Breast epithelium (tissue), 4 donors: ENCODE results near the gene KCNQ1OT1. TPM values are rescaled to one million over a fixed set of nuclear protein-coding genes. Genes with fewer than 3 reads are reported as not detected.
A peak's percentile ranks its signal among the peaks of the same experiment; 100 is the strongest.

Experiments
- DNase-seq, 2 donors: peaks; one replicate each; pipeline ENCODE4 v3.0.0-alpha.2; 2019; ENCODE audit warnings: low spot score in 2 of 2
- H3K27ac ChIP-seq, 2 donors: fragments of 200-600 bp; sonication (generic) in 1 of 2; one replicate each; pipeline ENCODE4 v1.5.1; 2016 to 2019; ENCODE audit warnings: mild to moderate bottlenecking in 1 of 2
- H3K27me3 ChIP-seq, 2 donors: fragments of 200-600 bp; sonication (generic) in 1 of 2; one replicate each; pipeline versions ENCODE4 v1.5.1 to v1.6.0; 2017 to 2019; ENCODE audit warnings: control low read depth in 1 of 2, mild to moderate bottlenecking in 1 of 2
- H3K36me3 ChIP-seq: fragments of 200-600 bp; one replicate; pipeline ENCODE4 v1.5.1; 2019
- H3K4me1 ChIP-seq, 2 donors: fragments of 200-600 bp; sonication (generic); one replicate each; pipeline ENCODE4 v1.5.1; 2016 to 2019; ENCODE audit warnings: control low read depth in 1 of 2
- H3K4me3 ChIP-seq, 3 donors: fragments of 200-600 bp; sonication (generic); 1 replicate in 2 of 3; 2 replicates in 1 of 3; pipeline ENCODE4 v1.5.1; 2016 to 2019; ENCODE audit warnings: mild to moderate bottlenecking in 3 of 3, moderate library complexity in 2 of 3
- H3K9me3 ChIP-seq, 2 donors: fragments of 200-600 bp; sonication (generic) in 1 of 2; one replicate each; pipeline ENCODE4 v1.5.1; 2016 to 2019; ENCODE audit warnings: control low read depth in 1 of 2
- CTCF ChIP-seq, 3 donors: fragments of 450-650 bp; IDR thresholded peaks; one replicate each; pipeline ENCODE4 v1.5.1; 2016 to 2017; ENCODE audit warnings: antibody characterized with exemption in 3 of 3, mild to moderate bottlenecking in 3 of 3, moderate library complexity in 3 of 3
- POLR2A ChIP-seq: fragments of 450-650 bp; IDR thresholded peaks from one replicate; pipeline ENCODE4 v1.6.1; 2016; ENCODE audit warnings: antibody characterized with exemption, mild to moderate bottlenecking, moderate library complexity
- POLR2AphosphoS5 ChIP-seq, 3 donors: sonication (generic); formaldehyde crosslinking; IDR thresholded peaks; one replicate each; pipeline ENCODE4 v1.6.1; 2017; ENCODE audit warnings: antibody characterized with exemption in 3 of 3
- intact Hi-C: fragments of 100-400 bp; cut with DNase I; formaldehyde crosslinking; loops from one replicate; pipeline ENCODE4 v1.15.1; 2023; ENCODE audit warnings: low total_unique reads
- total RNA-seq, 3 donors: library from RNA; depleted of rRNA; stranded (reverse); fragments of >200 nt; gene quantifications; one replicate each; pipeline ENCODE4 v1.1.0, GENCODE V29; 2016

KCNQ1OT1 gene
- total RNA-seq, 3 donors from 2014 or later, result 2.1 to 5.3 (median 3.6) TPM

GRCh38 chr11:2594267-2594666 lies 105.5 kb downstream of the KCNQ1OT1 start:
- Histone ChIP-seq H3K27me3 (no peaks in the 10 kb centered on the region), H3K36me3 (no peaks in the 10 kb centered on the region), H3K27ac (no peak overlapping the region), H3K9me3 (peaks cover 0 to 4% of the 10 kb centered on the region in 2 donors), H3K4me1 (no peaks in the 10 kb centered on the region), H3K4me3 (no peak overlapping the region)
- TF ChIP-seq CTCF (IDR thresholded peaks at IDR 0.05) (no peak), POLR2AphosphoS5 (IDR thresholded peaks at IDR 0.05) (no peak), POLR2A (no peak)
- intact Hi-C loops, result no loop called here
- no peak for DNase-seq

GRCh38 chr11:2593393-2593950 lies 106.3 kb downstream of the KCNQ1OT1 start:
- intact Hi-C loops, result no loop called here
- peaks cover 0 to 4% of the 10 kb centered on the region in 2 donors for H3K9me3 ChIP-seq
- H3K4me3 ChIP-seq, result no peak overlapping the region
- H3K36me3 ChIP-seq, result no peaks in the 10 kb centered on the region
- H3K4me1 ChIP-seq, result no peaks in the 10 kb centered on the region
- H3K27ac ChIP-seq, result no peak overlapping the region
- no peak for TF ChIP-seq POLR2AphosphoS5 (IDR thresholded peaks at IDR 0.05)
- TF ChIP-seq POLR2A, result no peak
- no peak for TF ChIP-seq CTCF (IDR thresholded peaks at IDR 0.05)
- no peaks in the 10 kb centered on the region for H3K27me3 ChIP-seq
- DNase-seq, result peak in 1 of 2 donors; percentile 13

- Histone ChIP-seq H3K36me3 (no peaks in the 10 kb centered on the region), H3K9me3 (peaks cover 0 to 4% of the 10 kb centered on the region in 2 donors), H3K4me1 (no peaks in the 10 kb centered on the region), H3K27ac (no peak overlapping the region), H3K4me3 (no peak overlapping the region), H3K27me3 (no peaks in the 10 kb centered on the region)
- intact Hi-C loops, result no loop called here
- peak in 1 of 2 donors; percentile 15 for DNase-seq
- no peak for TF ChIP-seq CTCF (IDR thresholded peaks at IDR 0.05)
- no peak for TF ChIP-seq POLR2A
- TF ChIP-seq POLR2AphosphoS5 (IDR thresholded peaks at IDR 0.05), result no peak
Observed at GRCh38 chr11:2592559-2593392, 107.0 kb downstream of the KCNQ1OT1 start.

DNA sequence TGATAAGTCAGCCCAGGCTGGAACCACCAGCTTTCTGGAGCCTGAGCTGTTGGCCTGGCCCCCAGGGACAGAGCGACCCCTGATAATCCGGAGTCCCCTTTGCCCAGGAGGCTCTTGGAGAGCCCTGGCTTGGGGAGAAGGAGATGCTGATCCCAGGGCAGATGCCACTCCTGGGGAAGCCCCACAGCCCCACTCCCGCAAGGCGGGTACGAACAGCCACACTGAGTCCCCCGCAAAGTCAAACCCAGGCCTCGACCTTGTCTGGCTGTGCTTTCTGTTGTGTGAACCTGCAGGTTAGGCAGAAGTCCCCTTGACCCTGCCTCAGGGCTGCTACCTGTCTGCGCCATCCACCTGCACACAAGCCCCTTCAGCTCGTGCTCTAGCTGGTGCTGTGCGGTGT lies 108.0 kb downstream of the KCNQ1OT1 start:
- intact Hi-C loops, result no loop called here
- TF ChIP-seq CTCF (IDR thresholded peaks at IDR 0.05), result no peak
- TF ChIP-seq POLR2A, result no peak
- TF ChIP-seq POLR2AphosphoS5 (IDR thresholded peaks at IDR 0.05), result no peak

More for the DNA sequence above, 108.0 kb downstream of the KCNQ1OT1 start:
- Histone ChIP-seq H3K4me3 (no peak overlapping the region), H3K4me1 (no peaks in the 10 kb centered on the region), H3K36me3 (no peaks in the 10 kb centered on the region), H3K9me3 (peaks cover 0 to 4% of the 10 kb centered on the region in 2 donors), H3K27me3 (no peaks in the 10 kb centered on the region), H3K27ac (no peak overlapping the region)
- DNase-seq, result no peak
